Measurements from ENCODE around the gene GTF3C1. TPM values are rescaled to one million over a fixed set of nuclear protein-coding genes. Genes with fewer than 3 reads are reported as not detected.
A peak's percentile ranks its signal among the peaks of the same experiment; 100 is the strongest.

The GTF3C1 gene
- total RNA-seq, 4 donors from 2014 or later: 58.5 to 120 (median 112) TPM

DNA sequence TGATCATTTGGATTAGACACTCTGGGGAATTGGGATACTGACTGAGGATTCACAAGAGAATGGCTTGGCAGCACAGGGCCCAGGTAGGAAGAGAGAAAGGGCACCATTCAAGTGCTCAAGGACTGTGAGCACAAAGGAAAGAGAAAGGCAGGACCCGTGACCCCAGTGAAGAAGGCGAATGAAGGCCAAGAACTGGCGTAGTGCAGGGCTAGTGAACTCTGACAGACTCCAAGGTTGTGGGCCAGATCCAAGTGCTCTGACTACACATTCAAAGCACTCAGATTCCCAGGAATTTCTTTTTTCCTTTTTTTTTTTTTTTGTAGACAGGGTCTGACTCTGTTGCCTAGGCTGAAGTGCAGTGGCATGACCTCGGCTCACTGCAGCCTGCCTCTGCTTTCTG, 5.0 kb downstream of the GTF3C1 start:
- 87 to 93% methylated on average over 4 of the region's 4 CpGs for WGBS, 2 donors
- DNase-seq: no peak
- no peak overlapping the region for H3K4me3 ChIP-seq (replicated peaks in 1 of 3)
- no peaks in the 10 kb centered on the region for H3K9me3 ChIP-seq
- peaks cover 22 to 28% of the 10 kb centered on the region in 2 donors for H3K4me1 ChIP-seq
- no peak for TF ChIP-seq CTCF (IDR thresholded peaks at IDR 0.05)
- TF ChIP-seq POLR2A (IDR thresholded peaks at IDR 0.05): no peak
- peak overlapping the region in 1 of 3 donors; percentile 8 for H3K27ac ChIP-seq
- H3K36me3 ChIP-seq: peaks cover 52 to 54% of the 10 kb centered on the region in 2 donors
- no peaks in the 10 kb centered on the region for H3K27me3 ChIP-seq
- intact Hi-C loops (cut with DNase I): loop anchor here (10.0 kb wide), 1 partner anchor 340 kb away; the partner anchor contains the start of gene KDM8

- TF ChIP-seq POLR2A (IDR thresholded peaks at IDR 0.05) (no peak), CTCF (IDR thresholded peaks at IDR 0.05) (no peak)
- no peaks in the 10 kb centered on the region for H3K27me3 ChIP-seq
- H3K27ac ChIP-seq: no peak overlapping the region
- H3K9me3 ChIP-seq: no peaks in the 10 kb centered on the region
- 94% methylated on average over 3 of the region's 3 CpGs for WGBS, 2 donors
- intact Hi-C loops (cut with DNase I): loop anchor here (10.0 kb wide), 1 partner anchor 339 kb away; the partner anchor contains the start of gene KDM8
- peaks cover 18 to 29% of the 10 kb centered on the region in 2 donors for H3K4me1 ChIP-seq
- no peak overlapping the region for H3K4me3 ChIP-seq (replicated peaks in 1 of 3)
- H3K36me3 ChIP-seq: peaks cover 56 to 62% of the 10 kb centered on the region in 2 donors
- no peak for DNase-seq
These were observed 5.9 kb downstream of the GTF3C1 start for GRCh38 chr16:27543801-27544200.

- Histone ChIP-seq H3K27me3 (no peaks in the 10 kb centered on the region), H3K4me1 (peaks cover 0 to 5% of the 10 kb centered on the region in 2 donors), H3K4me3 (replicated peaks in 1 of 3) (no peak overlapping the region), H3K9me3 (no peaks in the 10 kb centered on the region), H3K36me3 (peaks cover 67 to 83% of the 10 kb centered on the region in 2 donors), H3K27ac (no peak overlapping the region)
- WGBS, 2 donors: 76 to 92% methylated on average over 5 of the region's 5 CpGs
- TF ChIP-seq CTCF (IDR thresholded peaks at IDR 0.05): no peak
- TF ChIP-seq POLR2A (IDR thresholded peaks at IDR 0.05): no peak
- no peak for DNase-seq
- intact Hi-C loops (cut with DNase I): loop anchor here (10.0 kb wide), 1 partner anchor 335 kb away; the partner anchor contains the start of gene KDM8
These were observed 10.1 kb downstream of the GTF3C1 start for GRCh38 chr16:27539636-27540035.

DNA sequence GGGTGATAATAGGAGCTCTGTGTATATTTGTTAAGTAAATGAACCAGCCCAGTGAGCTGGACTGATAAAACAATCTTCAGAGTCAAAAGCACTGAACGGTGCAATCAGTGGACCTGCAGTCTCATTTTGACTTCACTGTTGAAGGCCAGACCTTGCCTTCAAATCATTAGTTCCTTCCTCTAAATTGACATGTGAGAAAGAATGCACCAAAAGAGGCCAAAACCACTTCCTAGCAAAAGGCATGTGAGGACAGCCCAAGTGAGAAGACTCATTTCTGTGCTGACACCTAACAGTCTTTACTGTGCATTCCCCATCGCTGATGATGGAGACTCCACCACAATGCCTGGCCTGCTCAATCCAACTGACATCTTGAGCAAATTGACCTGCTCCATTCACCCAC, 10.6 kb downstream of the GTF3C1 start:
- intact Hi-C loops (cut with DNase I): no loop called here
- Histone ChIP-seq H3K9me3 (no peaks in the 10 kb centered on the region), H3K27me3 (no peaks in the 10 kb centered on the region), H3K36me3 (peaks cover 67 to 83% of the 10 kb centered on the region in 2 donors), H3K4me3 (replicated peaks in 1 of 3) (no peak overlapping the region), H3K27ac (no peak overlapping the region), H3K4me1 (peaks cover 0 to 5% of the 10 kb centered on the region in 2 donors)
- TF ChIP-seq POLR2A (IDR thresholded peaks at IDR 0.05) (no peak), CTCF (IDR thresholded peaks at IDR 0.05) (no peak)
- 74 to 78% methylated on average over 1 to 2 of the region's 2 CpGs for WGBS, 2 donors
- no peak for DNase-seq

DNA sequence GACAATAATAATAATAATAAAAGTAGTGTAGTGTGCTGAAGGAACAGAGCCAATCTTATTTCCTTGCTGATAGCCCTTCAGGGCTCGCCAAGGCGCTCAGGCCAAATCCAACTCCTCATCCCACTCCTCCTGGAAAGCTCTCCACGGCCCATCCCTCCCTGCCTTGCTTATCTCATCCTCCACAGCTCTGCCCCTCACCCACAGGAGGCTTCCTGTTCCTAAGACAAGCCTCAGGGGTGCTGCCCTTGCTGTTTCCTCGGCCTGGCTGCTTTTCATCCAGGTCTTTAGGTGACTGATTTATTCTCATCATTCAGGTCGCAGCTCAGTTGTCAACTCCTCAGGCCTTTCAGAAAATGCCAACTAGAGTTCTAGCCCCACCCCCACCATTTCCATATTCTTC, 11.2 kb downstream of the GTF3C1 start:
- H3K9me3 ChIP-seq: no peaks in the 10 kb centered on the region
- no peak overlapping the region for H3K4me3 ChIP-seq (replicated peaks in 1 of 3)
- H3K27ac ChIP-seq: no peak overlapping the region
- 54 to 61% methylated on average over 5 of the region's 5 CpGs for WGBS, 2 donors
- TF ChIP-seq CTCF (IDR thresholded peaks at IDR 0.05) (no peak), POLR2A (IDR thresholded peaks at IDR 0.05) (no peak)
- H3K4me1 ChIP-seq: peaks cover 0 to 5% of the 10 kb centered on the region in 2 donors
- no peaks in the 10 kb centered on the region for H3K27me3 ChIP-seq
- DNase-seq: no peak
- peaks cover 66 to 79% of the 10 kb centered on the region in 2 donors for H3K36me3 ChIP-seq
- intact Hi-C loops (cut with DNase I): no loop called here

Measured in thyroid gland (tissue), 4 donors.